GM19452 (cell line): ENCODE results near the gene EEF1AKMT4.
"Not testable (repeated sequence)": the region's sequence is repeated elsewhere in the genome, so short reads cannot be mapped to it uniquely, and the experiment has no call there.

Experiments used
- ATAC-seq: cut with Tn5 transposase; IDR thresholded peaks from one replicate; pipeline ENCODE4 v1.9.1; 2021; ENCODE audit not compliant: unreplicated experiment

Gene EEF1AKMT4

GRCh38 chr3:184259878-184260723 is 10.6 kb downstream of the EEF1AKMT4 start:
- no peak for ATAC-seq

DNA sequence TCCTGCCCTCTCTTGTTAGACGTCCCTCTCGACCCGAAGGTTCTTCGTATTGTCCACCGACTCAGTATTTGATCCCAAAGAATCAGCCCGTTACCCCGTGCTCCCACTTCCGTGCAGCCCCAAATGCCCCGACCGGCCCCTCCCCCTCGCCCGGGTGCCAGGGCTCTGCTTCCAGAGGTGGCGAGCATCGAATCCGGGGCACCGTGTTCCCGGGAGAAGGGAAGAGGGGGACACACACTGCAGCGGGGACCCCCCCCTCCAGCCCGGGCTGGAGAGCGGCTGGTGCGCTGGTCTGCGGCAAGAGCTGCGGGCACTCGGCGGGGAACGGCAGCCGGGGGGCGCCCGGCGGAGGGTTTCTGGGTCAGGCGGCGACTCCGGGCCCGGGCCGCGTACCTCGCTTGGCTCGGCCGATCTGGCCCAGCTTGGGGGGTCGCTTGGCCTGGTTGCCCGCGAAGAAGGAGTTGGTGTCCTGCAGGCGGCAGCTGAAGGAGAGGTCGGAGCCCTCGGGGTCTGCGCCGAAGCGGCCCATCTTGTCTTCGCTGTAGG is 11.3 kb downstream of the EEF1AKMT4 start:
- ATAC-seq, result no peak

GRCh38 chr3:184261270-184261853 is 11.9 kb downstream of the EEF1AKMT4 start, which contains the start of gene CAMK2N2:
CAMK2N2 (minus strand) TSS chr3:184261553; CDS start chr3:184261285, 268 bp downstream.
- ATAC-seq, result no peak

DNA sequence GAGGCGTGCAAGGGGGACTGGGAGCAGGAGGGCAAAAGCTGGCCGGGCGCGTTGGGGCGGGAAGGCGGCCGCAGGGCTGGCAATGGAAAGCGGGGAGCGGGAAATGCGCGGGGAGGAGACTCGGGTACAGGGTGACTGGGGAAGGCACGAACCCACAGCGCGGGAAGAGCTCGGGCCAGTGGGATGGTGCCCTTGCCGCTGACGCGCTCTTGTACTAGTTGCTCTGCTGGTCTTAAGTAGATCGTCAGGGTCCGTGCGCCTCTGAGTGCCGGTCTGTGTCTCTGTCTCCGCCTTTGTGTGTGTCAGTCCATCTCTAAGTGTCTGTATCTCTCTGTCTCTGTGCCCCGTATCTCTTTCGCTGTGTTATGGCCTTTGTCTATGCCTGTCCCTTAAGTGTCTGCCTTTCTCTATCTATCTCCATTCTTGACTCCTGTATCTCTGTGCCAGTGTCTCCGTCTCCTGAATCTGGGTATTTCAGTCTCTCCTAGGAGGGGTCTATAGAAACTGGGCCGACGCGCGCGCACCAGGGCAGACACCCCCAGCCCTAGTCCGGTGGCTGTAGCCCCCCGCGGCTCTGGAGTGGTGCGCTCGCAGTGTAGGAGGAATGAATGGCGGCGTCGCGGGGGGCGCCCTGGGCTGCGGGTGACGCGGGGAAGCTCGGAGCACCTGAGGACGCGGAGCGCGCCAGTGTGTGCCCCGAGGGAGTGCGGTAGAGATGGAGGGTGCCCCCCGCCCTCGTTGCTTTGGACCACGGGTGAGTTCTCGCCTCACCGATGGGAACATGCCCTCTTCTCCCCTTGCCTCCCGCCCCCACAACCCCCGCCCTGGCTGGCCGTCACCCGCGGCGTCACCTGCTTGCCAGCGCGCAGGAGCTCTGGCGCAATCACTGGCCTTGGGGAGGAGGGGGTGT is 12.6 kb downstream of the EEF1AKMT4 start:
- ATAC-seq, result no peak

DNA sequence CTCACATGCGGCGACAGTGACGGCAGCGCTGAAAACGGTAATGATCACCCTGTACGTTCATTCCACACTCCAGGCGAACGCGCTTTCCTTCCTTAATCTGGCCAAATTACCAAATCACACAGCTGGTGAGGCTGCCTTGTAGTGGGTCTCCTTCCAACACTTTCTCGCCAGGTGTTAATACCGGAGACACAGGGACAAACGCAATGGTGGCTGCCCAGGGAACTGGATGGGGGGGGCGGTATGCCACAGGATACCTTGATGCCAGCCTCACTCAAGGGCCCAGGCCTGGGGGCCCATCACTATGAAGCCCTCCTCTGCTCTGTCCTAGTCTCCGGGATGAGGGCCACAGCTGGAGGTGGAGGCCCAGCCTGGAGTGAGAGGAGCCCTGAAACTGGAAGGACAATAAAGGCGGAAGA is 13.3 kb downstream of the EEF1AKMT4 start:
- ATAC-seq, result no peak

- ATAC-seq, result not testable (repeated sequence)
Observed at GRCh38 chr3:184267249-184267648, 17.8 kb downstream of the EEF1AKMT4 start.

DNA sequence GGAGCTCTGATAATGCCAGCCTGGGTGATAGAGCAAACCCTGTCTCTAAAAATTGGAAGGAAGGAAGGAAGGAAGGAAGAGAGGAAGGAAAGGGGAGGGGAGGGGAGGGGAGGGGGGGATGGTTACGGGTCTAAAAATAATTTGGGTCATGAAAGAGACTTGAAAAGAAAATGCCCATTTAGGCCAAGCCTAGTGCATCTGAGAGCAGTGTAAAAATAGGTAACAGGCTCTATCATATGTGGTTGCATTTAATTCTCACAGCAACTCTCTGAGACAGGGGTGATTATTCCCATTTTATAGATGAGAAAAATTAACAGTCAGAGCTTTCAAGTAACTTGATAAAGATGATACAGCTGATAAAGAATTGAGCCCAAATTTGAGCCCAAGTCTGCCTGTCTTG is 22.8 kb downstream of the EEF1AKMT4 start:
- no peak for ATAC-seq

DNA sequence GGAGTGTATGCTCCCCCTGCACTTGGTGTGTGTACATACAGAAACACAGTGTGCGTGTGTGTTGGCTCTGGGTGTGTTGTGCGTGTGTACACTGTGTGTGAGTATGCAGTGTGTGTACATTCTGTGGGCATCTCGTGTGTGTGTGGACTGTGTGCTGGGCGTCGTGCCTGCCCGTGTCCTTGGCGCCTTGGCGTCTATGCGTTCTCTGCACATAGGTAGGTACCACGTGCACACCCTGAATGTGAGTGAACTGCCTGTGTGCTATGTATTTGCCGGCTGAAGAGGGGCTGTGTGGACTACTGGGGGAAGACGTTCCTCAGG is 25.9 kb downstream of the EEF1AKMT4 start:
- ATAC-seq, result no peak

GRCh38 chr3:184275961-184276910 is 26.8 kb downstream of the EEF1AKMT4 start, which contains the start of gene ECE2:
ECE2 (plus strand) TSS chr3:184276022; CDS start chr3:184276154, 132 bp downstream.
- no peak for ATAC-seq

DNA sequence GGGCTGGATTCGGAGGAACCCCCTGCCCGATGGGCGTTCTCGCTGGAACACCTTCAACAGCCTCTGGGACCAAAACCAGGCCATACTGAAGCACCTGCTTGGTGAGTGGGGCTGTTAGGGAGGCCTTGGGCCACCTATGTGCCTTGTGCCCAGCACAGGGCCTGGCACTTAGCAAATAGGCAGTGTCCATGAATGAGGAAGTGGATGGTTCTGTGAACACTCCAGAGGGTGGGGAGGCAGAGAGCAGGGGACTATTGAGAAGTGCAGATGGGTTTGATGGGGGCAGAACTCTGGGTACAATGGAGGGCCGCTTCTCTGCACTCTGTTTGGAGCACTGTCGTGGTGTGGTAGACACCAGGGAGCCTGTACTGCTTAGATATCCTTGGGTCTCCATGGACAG is 27.9 kb downstream of the EEF1AKMT4 start:
- no peak for ATAC-seq

DNA sequence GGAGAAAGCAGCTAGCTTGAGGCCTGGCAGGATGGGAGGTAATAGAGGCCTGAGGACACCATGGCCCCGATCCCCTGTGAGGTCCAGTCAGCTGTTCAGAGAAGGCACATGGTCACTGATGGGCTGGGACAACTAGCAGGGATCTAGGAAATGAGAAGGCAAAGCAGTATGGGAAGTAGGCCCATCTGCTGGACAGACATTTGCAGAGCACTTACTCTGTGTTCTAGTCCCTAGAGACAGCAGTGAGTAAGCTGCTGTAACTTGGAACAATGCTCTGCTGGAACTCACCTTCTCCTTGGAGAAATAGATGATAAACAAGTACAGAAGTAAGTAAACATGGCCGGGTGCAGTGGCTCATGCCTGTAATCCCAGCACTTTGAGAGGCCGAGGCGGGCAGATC is 33.5 kb downstream of the EEF1AKMT4 start:
- ATAC-seq, result no peak

DNA sequence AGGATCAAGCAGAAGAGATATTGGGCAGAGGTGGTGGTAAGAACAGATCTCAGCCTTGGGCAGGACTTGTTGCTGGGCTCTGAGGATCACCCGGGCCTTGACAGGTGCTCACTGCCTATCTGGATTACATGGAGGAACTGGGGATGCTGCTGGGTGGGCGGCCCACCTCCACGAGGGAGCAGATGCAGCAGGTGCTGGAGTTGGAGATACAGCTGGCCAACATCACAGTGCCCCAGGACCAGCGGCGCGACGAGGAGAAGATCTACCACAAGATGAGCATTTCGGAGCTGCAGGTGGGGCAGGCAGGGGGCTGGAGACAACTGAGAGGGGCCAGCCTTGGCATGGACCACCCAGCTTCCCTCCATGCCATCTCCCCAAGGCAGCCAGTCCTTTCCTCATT is 34.2 kb downstream of the EEF1AKMT4 start:
- ATAC-seq, result no peak

DNA sequence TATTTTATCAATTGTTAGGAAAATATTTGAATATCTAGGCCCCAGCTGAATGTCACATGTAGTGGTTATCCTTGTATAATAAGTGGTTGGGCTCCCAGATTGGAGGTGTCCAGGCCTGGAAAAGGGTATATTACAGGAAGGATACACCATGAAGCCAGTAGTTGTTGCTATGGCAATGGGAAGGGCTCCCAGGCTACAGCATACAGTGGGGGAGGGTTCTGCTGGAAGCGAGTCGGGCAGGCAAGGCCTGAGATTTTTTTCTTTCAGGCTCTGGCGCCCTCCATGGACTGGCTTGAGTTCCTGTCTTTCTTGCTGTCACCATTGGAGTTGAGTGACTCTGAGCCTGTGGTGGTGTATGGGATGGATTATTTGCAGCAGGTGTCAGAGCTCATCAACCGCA is 35.2 kb downstream of the EEF1AKMT4 start:
- ATAC-seq, result no peak

GRCh38 chr3:184289426-184289938 is 40.0 kb downstream of the EEF1AKMT4 start:
- ATAC-seq, result no peak

DNA sequence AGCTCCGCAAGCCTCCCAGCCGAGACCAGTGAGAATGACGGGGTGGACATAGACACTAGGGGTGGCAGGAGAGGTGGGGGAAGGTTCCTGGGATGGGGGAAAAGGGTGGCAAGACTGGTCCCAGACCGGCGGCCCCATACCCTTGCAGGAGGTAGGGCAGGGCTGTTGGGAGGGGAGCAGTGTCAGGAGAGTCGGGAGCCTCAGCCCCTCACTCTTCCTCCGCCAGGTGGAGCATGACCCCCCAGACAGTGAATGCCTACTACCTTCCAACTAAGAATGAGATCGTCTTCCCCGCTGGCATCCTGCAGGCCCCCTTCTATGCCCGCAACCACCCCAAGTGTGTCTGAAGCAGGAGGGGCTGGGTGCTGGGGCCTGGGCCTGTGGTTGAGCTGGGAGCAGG is 40.9 kb downstream of the EEF1AKMT4 start:
- no peak for ATAC-seq

DNA sequence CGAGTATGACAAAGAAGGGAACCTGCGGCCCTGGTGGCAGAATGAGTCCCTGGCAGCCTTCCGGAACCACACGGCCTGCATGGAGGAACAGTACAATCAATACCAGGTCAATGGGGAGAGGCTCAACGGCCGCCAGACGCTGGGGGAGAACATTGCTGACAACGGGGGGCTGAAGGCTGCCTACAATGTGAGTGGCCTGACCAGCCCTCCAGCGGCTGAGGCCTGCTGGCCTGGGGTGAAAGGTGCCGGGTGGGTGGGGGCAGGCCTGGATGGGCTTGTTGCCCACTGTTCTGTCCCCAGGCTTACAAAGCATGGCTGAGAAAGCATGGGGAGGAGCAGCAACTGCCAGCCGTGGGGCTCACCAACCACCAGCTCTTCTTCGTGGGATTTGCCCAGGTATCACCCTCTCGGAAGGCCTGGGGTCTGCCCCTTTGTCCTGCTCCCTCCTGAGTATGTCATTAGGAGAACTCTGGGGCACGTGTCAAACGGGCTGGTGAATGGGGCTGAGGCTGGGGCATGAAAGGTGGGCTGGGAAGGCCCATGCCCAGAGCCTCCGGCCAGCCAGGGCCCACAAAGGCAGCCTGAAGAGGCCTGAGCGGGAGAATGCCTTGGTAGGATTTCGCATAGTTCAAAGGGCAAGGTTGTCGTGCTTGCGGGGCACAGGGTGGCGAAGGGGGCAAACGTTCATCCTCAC is 41.7 kb downstream of the EEF1AKMT4 start:
- ATAC-seq, result no peak

- ATAC-seq, result no peak
Observed at GRCh38 chr3:184291738-184292445, 42.4 kb downstream of the EEF1AKMT4 start.

DNA sequence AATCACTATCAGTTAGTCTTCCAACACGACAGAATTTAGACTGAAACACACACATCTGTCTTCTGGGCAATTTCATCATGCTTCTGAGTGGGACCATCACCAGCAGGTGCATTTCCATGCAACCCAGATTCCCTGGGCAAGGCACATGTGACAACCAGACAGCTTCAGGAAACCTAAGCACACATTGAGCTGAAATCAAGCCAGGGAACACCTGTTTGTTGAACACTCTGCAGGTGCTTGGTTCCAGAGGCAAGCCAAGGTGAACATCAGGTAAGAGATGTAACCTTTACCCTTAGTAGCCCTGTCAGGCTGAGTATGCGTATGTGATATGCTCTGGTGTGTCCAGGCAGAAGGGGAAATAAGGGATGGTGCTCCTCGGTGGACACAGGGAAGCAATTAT is 46.3 kb downstream of the EEF1AKMT4 start:
- no peak for ATAC-seq

GRCh38 chr3:184296616-184297015 is 47.1 kb downstream of the EEF1AKMT4 start:
- no peak for ATAC-seq
